HUES6 (cell line): ENCODE data around the gene SLITRK6.

Source experiments
- H3K27ac ChIP-seq: 2 replicates; pipeline ENCODE4 v1.7.0; 2013; ENCODE audit warnings: low read depth, mild to moderate bottlenecking, low read length, inconsistent platforms
- H3K27me3 ChIP-seq: 2 replicates; pipeline ENCODE4 v1.6.1; 2013; ENCODE audit warnings: low read length; ENCODE audit not compliant: control insufficient read depth, insufficient read depth
- H3K36me3 ChIP-seq: 2 replicates; pipeline ENCODE4 v1.6.1; 2013; ENCODE audit warnings: low read length; ENCODE audit not compliant: control insufficient read depth, insufficient read depth
- H3K4me1 ChIP-seq: 2 replicates; pipeline ENCODE4 v1.6.1; 2013; ENCODE audit warnings: low read length; ENCODE audit not compliant: control insufficient read depth, insufficient read depth
- H3K4me3 ChIP-seq: 2 replicates; pipeline ENCODE4 v1.5.1; 2013; ENCODE audit warnings: low read depth, low read length
- H3K9ac ChIP-seq: one replicate; pipeline ENCODE4 v1.6.1; 2013; ENCODE audit warnings: mild to moderate bottlenecking, low read length
- H3K9me3 ChIP-seq: 2 replicates; pipeline ENCODE4 v1.6.1; 2013; ENCODE audit warnings: low read depth, low read length; ENCODE audit not compliant: control insufficient read depth, insufficient read depth

SLITRK6 gene, protein sequence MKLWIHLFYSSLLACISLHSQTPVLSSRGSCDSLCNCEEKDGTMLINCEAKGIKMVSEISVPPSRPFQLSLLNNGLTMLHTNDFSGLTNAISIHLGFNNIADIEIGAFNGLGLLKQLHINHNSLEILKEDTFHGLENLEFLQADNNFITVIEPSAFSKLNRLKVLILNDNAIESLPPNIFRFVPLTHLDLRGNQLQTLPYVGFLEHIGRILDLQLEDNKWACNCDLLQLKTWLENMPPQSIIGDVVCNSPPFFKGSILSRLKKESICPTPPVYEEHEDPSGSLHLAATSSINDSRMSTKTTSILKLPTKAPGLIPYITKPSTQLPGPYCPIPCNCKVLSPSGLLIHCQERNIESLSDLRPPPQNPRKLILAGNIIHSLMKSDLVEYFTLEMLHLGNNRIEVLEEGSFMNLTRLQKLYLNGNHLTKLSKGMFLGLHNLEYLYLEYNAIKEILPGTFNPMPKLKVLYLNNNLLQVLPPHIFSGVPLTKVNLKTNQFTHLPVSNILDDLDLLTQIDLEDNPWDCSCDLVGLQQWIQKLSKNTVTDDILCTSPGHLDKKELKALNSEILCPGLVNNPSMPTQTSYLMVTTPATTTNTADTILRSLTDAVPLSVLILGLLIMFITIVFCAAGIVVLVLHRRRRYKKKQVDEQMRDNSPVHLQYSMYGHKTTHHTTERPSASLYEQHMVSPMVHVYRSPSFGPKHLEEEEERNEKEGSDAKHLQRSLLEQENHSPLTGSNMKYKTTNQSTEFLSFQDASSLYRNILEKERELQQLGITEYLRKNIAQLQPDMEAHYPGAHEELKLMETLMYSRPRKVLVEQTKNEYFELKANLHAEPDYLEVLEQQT

GRCh38 chr13:85799097-85799582 is at the start of gene SLITRK6:
SLITRK6 (minus strand) TSS chr13:85799419; CDS start chr13:85796508, 2,911 bp downstream.
- Histone ChIP-seq H3K9ac (no peak within 1 kb of the TSS), H3K27me3 (no peaks in the 10 kb centered on the region), H3K27ac (no peak within 1 kb of the TSS), H3K36me3 (no peaks in the 10 kb centered on the region), H3K4me3 (peak within 1 kb of the TSS; percentile 20; the same call in 1 of the 2 replicates), H3K9me3 (no peaks in the 10 kb centered on the region), H3K4me1 (peaks cover 14% of the 10 kb centered on the region)

DNA sequence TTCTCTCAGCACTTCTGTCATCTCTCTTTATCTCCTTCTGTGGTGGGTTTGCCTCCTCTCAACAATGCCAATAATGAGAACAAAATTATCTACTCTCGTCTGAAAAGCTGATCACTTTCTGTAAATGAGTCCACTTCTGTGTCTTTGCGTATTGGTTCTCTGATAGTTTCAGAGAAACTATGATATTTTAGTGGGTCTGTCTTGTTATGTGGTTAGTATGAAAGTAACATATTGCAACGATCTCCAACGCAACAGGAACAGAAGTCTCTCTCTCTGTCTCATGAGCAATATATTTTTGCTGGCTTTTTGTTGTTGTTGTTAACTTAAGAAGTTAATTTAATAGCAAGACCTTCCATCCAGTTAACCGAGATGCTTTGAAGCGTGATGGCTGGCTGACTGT is 47.8 kb upstream of the SLITRK6 start:
- H3K27ac ChIP-seq: no peak overlapping the region
- H3K9ac ChIP-seq: no peak overlapping the region

GRCh38 chr13:85841427-85841826 is 42.2 kb upstream of the SLITRK6 start:
- Histone ChIP-seq H3K27ac (no peak overlapping the region), H3K4me1 (no peaks in the 10 kb centered on the region), H3K9me3 (no peaks in the 10 kb centered on the region), H3K36me3 (no peaks in the 10 kb centered on the region), H3K27me3 (no peaks in the 10 kb centered on the region), H3K4me3 (no peak overlapping the region), H3K9ac (no peak overlapping the region)

More for the DNA sequence above, 47.8 kb upstream of the SLITRK6 start:
- H3K4me1 ChIP-seq: no peaks in the 10 kb centered on the region
- no peaks in the 10 kb centered on the region for H3K36me3 ChIP-seq
- no peaks in the 10 kb centered on the region for H3K27me3 ChIP-seq
- H3K4me3 ChIP-seq: no peak overlapping the region
- H3K9me3 ChIP-seq: peaks cover 19% of the 10 kb centered on the region

DNA sequence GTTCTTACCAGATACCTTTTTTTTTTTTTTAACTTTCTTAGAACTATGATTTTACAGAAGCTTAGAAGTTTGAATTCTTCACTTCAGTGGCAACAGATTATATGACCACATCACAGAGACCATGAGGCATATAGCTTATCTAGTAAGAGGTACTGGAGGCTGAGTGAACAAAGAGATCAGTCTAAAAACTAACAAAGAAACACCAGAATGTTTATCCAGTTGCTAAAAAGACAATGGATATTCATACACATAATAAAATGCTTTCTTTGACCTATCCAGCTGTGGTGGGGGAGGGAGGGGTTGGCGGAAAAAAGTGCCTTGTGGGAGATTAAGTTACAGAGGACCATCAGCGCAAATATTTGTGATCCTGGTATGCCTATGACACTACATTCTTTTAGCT is 34.7 kb upstream of the SLITRK6 start:
- Histone ChIP-seq H3K4me3 (no peak overlapping the region), H3K36me3 (no peaks in the 10 kb centered on the region), H3K27me3 (no peaks in the 10 kb centered on the region), H3K9me3 (no peaks in the 10 kb centered on the region), H3K27ac (no peak overlapping the region), H3K9ac (no peak overlapping the region), H3K4me1 (no peaks in the 10 kb centered on the region)

- no peak overlapping the region for H3K4me3 ChIP-seq
- H3K9me3 ChIP-seq: no peaks in the 10 kb centered on the region
Observed at GRCh38 chr13:85828094-85828684, 29.0 kb upstream of the SLITRK6 start.

DNA sequence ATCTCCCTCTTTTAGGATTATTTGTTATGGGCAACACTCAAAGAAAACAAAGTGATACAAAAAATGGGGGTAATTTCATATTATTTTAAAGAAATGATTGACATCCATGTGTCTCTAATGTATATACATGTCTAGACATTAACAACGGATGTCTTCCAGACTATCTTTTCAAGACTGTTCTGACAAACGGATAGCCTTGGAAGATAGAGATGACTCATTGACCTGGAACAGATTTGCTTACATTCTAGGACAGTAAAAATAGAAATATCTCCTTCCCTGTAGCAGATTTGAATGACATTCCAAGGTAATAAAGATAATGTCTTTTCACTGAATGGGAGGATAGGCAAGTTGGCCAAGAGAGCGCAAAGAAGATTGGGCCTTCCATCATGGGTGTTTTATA is 26.2 kb upstream of the SLITRK6 start:
- Histone ChIP-seq H3K9ac (no peak overlapping the region), H3K27ac (no peak overlapping the region), H3K4me3 (no peak overlapping the region), H3K36me3 (no peaks in the 10 kb centered on the region), H3K9me3 (no peaks in the 10 kb centered on the region), H3K27me3 (no peaks in the 10 kb centered on the region), H3K4me1 (no peaks in the 10 kb centered on the region)

More at GRCh38 chr13:85828094-85828684, 29.0 kb upstream of the SLITRK6 start:
- H3K9ac ChIP-seq: no peak overlapping the region
- no peak overlapping the region for H3K27ac ChIP-seq
- no peaks in the 10 kb centered on the region for H3K4me1 ChIP-seq
- H3K27me3 ChIP-seq: no peaks in the 10 kb centered on the region
- no peaks in the 10 kb centered on the region for H3K36me3 ChIP-seq

DNA sequence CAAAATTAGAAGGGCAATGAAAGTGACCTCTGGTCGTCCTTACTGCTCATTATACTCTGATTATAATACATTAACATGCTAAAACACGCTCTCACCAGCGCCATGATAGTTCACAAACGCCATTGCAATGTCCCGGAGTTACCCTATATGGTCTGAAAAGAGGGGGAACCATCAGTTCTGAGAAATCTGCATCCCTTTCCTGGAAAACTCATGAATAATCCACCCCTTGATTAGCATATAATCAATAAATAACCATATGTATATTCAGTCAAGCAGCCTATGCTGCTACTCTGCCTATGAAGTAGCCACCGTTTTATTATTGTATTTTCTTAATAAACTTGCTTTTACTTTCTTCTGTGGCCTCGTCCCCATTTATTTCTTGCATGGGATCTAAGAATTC is 24.6 kb upstream of the SLITRK6 start:
- Histone ChIP-seq H3K27ac (no peak overlapping the region), H3K9me3 (no peaks in the 10 kb centered on the region), H3K27me3 (no peaks in the 10 kb centered on the region), H3K36me3 (no peaks in the 10 kb centered on the region), H3K4me1 (no peaks in the 10 kb centered on the region), H3K4me3 (no peak overlapping the region), H3K9ac (no peak overlapping the region)

DNA sequence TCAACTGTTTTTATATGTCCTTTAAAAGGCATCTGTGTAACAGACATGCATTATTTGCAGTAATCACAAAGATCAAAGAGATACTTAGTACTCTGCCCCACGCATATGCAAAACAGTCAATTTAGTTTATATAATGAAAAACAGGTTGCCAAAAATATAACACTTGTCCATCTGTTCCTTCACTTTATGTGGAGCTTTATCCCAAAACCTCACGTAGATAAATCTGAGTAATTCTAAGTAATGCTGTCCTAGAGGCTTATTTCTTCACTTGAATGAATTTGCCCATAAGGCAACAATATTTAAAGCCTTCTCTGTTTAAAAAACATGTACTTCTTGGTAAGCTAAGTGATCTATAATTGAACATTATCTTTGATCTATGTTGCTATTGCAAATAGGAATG is 20.3 kb upstream of the SLITRK6 start:
- Histone ChIP-seq H3K27ac (no peak overlapping the region), H3K27me3 (no peaks in the 10 kb centered on the region), H3K4me1 (no peaks in the 10 kb centered on the region), H3K4me3 (no peak overlapping the region), H3K9ac (no peak overlapping the region), H3K9me3 (no peaks in the 10 kb centered on the region), H3K36me3 (no peaks in the 10 kb centered on the region)

GRCh38 chr13:85816413-85816812 is 17.2 kb upstream of the SLITRK6 start:
- Histone ChIP-seq H3K27ac (no peak overlapping the region), H3K4me1 (no peaks in the 10 kb centered on the region), H3K9ac (no peak overlapping the region), H3K27me3 (no peaks in the 10 kb centered on the region), H3K36me3 (no peaks in the 10 kb centered on the region), H3K9me3 (no peaks in the 10 kb centered on the region), H3K4me3 (no peak overlapping the region)

DNA sequence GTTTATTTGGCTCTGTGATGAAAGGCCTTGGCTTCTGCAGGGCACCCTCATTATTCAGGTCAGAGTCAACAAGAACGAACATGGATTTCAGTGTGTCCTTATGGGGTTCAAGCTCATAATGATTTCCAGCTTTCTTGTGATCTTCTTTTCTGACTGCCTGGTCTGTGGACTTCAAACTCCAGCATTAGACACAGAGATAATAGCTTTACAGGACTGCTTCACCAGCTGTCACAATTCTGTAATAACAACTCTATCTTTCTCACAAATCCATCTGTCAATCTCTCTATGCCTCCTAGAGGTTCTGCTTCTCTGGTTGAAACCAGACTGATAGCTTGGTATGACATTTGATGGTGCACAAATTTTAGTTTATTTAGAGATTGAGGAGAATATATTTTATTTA is 13.1 kb upstream of the SLITRK6 start:
- Histone ChIP-seq H3K27ac (no peak overlapping the region), H3K36me3 (no peaks in the 10 kb centered on the region), H3K27me3 (no peaks in the 10 kb centered on the region), H3K9ac (no peak overlapping the region), H3K9me3 (no peaks in the 10 kb centered on the region), H3K4me1 (no peaks in the 10 kb centered on the region), H3K4me3 (no peak overlapping the region)

GRCh38 chr13:85808811-85809210 is 9.6 kb upstream of the SLITRK6 start:
- Histone ChIP-seq H3K4me1 (no peaks in the 10 kb centered on the region), H3K9ac (no peak overlapping the region), H3K9me3 (no peaks in the 10 kb centered on the region), H3K36me3 (no peaks in the 10 kb centered on the region), H3K4me3 (no peak overlapping the region), H3K27ac (no peak overlapping the region), H3K27me3 (no peaks in the 10 kb centered on the region)
